ENCODE results near the gene DRICH1.
"Not testable (repeated sequence)": the region's sequence is repeated elsewhere in the genome, so short reads cannot be mapped to it uniquely, and the experiment has no call there.

DNA sequence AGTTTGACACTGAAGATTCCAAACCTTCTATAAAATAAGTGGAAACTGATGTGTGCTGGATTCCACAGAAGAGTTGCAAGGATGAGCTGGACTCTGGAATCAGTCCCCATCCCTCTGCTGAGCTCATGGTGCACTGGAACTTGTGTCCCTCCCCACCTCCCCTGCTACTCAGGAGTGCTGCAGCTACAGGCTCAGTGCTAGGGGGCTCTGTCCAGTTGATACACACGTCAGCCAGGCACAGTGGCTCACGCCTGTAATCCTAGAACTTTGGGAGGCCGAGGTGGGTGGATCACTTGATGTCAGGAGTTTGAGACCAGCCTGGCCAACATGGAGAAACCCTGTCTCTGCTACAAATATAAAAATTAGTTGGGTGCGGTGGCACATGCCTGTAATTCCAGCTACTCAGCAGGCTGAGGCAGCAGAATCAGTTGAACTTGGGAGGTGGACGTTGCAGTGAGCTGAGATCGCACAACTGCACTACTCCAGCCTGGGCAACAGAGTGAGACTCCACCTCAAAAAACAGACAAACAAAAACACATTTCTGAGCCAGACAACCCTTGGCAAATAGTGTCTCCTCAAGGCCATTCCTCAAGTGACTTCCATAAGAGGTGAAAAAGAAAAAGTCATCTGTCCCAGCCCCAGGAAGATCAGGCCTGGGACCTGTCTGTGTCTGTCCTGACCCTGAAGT is 3.9 kb downstream of the DRICH1 start:
- TF ChIP-seq, protein P1, sequence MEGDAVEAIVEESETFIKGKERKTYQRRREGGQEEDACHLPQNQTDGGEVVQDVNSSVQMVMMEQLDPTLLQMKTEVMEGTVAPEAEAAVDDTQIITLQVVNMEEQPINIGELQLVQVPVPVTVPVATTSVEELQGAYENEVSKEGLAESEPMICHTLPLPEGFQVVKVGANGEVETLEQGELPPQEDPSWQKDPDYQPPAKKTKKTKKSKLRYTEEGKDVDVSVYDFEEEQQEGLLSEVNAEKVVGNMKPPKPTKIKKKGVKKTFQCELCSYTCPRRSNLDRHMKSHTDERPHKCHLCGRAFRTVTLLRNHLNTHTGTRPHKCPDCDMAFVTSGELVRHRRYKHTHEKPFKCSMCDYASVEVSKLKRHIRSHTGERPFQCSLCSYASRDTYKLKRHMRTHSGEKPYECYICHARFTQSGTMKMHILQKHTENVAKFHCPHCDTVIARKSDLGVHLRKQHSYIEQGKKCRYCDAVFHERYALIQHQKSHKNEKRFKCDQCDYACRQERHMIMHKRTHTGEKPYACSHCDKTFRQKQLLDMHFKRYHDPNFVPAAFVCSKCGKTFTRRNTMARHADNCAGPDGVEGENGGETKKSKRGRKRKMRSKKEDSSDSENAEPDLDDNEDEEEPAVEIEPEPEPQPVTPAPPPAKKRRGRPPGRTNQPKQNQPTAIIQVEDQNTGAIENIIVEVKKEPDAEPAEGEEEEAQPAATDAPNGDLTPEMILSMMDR (IDR thresholded peaks at IDR 0.05): not testable (repeated sequence)
- TF ChIP-seq POLR2A (IDR thresholded peaks at IDR 0.05): not testable (repeated sequence)

Data from thyroid gland (tissue), 4 donors.